ENCODE data around the gene PCDH12.

The PCDH12 gene

GRCh38 chr5:141945511-141946051, 12.4 kb downstream of the PCDH12 start:
- TF ChIP-seq MAX (IDR thresholded peaks at IDR 0.05) (no peak), EP300 (IDR thresholded peaks at IDR 0.05; ENCODE audit: borderline replicate concordance) (no peak), NFIC (IDR thresholded peaks at IDR 0.05) (no peak), CREB1 (IDR thresholded peaks at IDR 0.05; ENCODE audit: low read depth) (no peak), REST (IDR thresholded peaks at IDR 0.05; ENCODE audit: low read depth) (no peak), YY1 (IDR thresholded peaks at IDR 0.05; ENCODE audit: low read depth) (no peak), CEBPB (IDR thresholded peaks at IDR 0.05) (no peak), FOXM1 (IDR thresholded peaks at IDR 0.05; ENCODE audit: borderline replicate concordance, low read depth) (no peak), RAD21 (IDR thresholded peaks at IDR 0.05; ENCODE audit: low read depth) (no peak), ZBTB7A (IDR thresholded peaks at IDR 0.05; ENCODE audit: low read depth) (no peak), TCF12 (IDR thresholded peaks at IDR 0.05; ENCODE audit: low read depth) (no peak), TAF1 (IDR thresholded peaks at IDR 0.05; ENCODE audit: low read depth) (no peak), TEAD4 (IDR thresholded peaks at IDR 0.05) (no peak)

- no peak for TF ChIP-seq NFIC (IDR thresholded peaks at IDR 0.05)
- TF ChIP-seq CEBPB (IDR thresholded peaks at IDR 0.05) = no peak
- no peak for TF ChIP-seq TAF1 (IDR thresholded peaks at IDR 0.05; ENCODE audit: low read depth)
- no peak for TF ChIP-seq FOXM1 (IDR thresholded peaks at IDR 0.05; ENCODE audit: borderline replicate concordance, low read depth)
- no peak for TF ChIP-seq RAD21 (IDR thresholded peaks at IDR 0.05; ENCODE audit: low read depth)
- no peak for TF ChIP-seq EP300 (IDR thresholded peaks at IDR 0.05; ENCODE audit: borderline replicate concordance)
- no peak for TF ChIP-seq REST (IDR thresholded peaks at IDR 0.05; ENCODE audit: low read depth)
- no peak for TF ChIP-seq YY1 (IDR thresholded peaks at IDR 0.05; ENCODE audit: low read depth)
- no peak for TF ChIP-seq TCF12 (IDR thresholded peaks at IDR 0.05; ENCODE audit: low read depth)
- TF ChIP-seq MAX (IDR thresholded peaks at IDR 0.05) = no peak
These were observed 13.9 kb downstream of the PCDH12 start for GRCh38 chr5:141944076-141944475.

GRCh38 chr5:141942185-141942857, 15.7 kb downstream of the PCDH12 start:
- TF ChIP-seq FOXM1 (IDR thresholded peaks at IDR 0.05; ENCODE audit: borderline replicate concordance, low read depth) (no peak), TEAD4 (IDR thresholded peaks at IDR 0.05) (no peak), REST (IDR thresholded peaks at IDR 0.05; ENCODE audit: low read depth) (no peak)

GRCh38 chr5:141941779-141942178, 16.2 kb downstream of the PCDH12 start:
- TF ChIP-seq TEAD4 (IDR thresholded peaks at IDR 0.05) (no peak), TCF12 (IDR thresholded peaks at IDR 0.05; ENCODE audit: low read depth) (no peak), MAX (IDR thresholded peaks at IDR 0.05) (no peak), TAF1 (IDR thresholded peaks at IDR 0.05; ENCODE audit: low read depth) (no peak), EP300 (IDR thresholded peaks at IDR 0.05; ENCODE audit: borderline replicate concordance) (no peak), CREB1 (IDR thresholded peaks at IDR 0.05; ENCODE audit: low read depth) (no peak), NFIC (IDR thresholded peaks at IDR 0.05) (no peak), USF1 (IDR thresholded peaks at IDR 0.05) (no peak), EGR1 (IDR thresholded peaks at IDR 0.05) (no peak), ZBTB7A (IDR thresholded peaks at IDR 0.05; ENCODE audit: low read depth) (no peak), FOXM1 (IDR thresholded peaks at IDR 0.05; ENCODE audit: borderline replicate concordance, low read depth) (no peak), YY1 (IDR thresholded peaks at IDR 0.05; ENCODE audit: low read depth) (no peak), RAD21 (IDR thresholded peaks at IDR 0.05; ENCODE audit: low read depth) (no peak), CEBPB (IDR thresholded peaks at IDR 0.05) (no peak)

Data from Ishikawa (cell line).